GM12891 (cell line): ENCODE data around the gene GALT.

ENCODE experiments used
- POLR2A ChIP-seq: IDR thresholded peaks from 2 replicates; pipeline ENCODE4 v1.6.1; 2011; ENCODE audit warnings: low read depth, low read length, control low read depth
- POLR2AphosphoS5 ChIP-seq: IDR thresholded peaks from 2 replicates; pipeline ENCODE4 v1.6.1; 2011; ENCODE audit warnings: low read depth, low read length, control low read depth

DNA sequence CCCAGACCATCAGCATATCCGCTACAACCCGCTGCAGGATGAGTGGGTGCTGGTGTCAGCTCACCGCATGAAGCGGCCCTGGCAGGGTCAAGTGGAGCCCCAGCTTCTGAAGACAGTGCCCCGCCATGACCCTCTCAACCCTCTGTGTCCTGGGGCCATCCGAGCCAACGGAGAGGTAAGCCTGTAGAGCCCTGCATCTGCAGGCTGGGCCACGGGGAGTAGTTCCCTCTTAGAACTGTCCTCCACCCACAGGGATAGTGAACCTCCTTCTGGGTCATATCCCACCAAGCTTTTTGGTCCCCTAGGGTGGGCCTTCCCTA, 569 bp downstream of the GALT start:
- no peak for TF ChIP-seq POLR2A
- no peak for TF ChIP-seq POLR2AphosphoS5
